ENCODE results near the gene NEK5. TPM values are rescaled to one million over a fixed set of nuclear protein-coding genes. Genes with fewer than 3 reads are reported as not detected.

The NEK5 gene
- total and polyA plus RNA-seq, 2 of the 8 experiments (the other 6 are each of a cell fraction or from before 2014, with no cell fraction given): 0.12 to 0.35 TPM

GRCh38 chr13:52136763-52137162 is 7.9 kb upstream of the NEK5 start:
- H2AFZ ChIP-seq (ENCODE audit: low read length): no peak overlapping the region
- H4K8ac ChIP-seq (ENCODE audit: extremely low read depth, insufficient read depth, low read length): no peak overlapping the region
- H3K9ac ChIP-seq (replicated peaks in 1 of 4; ENCODE audit: extremely low read depth in 1 of 4, low read depth in 3 of 4, low read length in 3 of 4): no peak overlapping the region
- no peak overlapping the region for H3K23ac ChIP-seq (ENCODE audit: insufficient read length)
- no peak overlapping the region for H3K4me3 ChIP-seq (ENCODE audit: extremely low read depth in 1 of 4, insufficient read depth in 2 of 4, low read depth in 3 of 4, low read length in 4 of 4)
- H2AK5ac ChIP-seq (ENCODE audit: low read depth, low read length): no peak overlapping the region
- no peak overlapping the region for H2BK120ac ChIP-seq (replicated peaks; ENCODE audit: low read depth, low read length)
- no peaks in the 10 kb centered on the region for H3K27me3 ChIP-seq (replicated peaks in 1 of 4; ENCODE audit: control insufficient read depth in 3 of 4, extremely low read depth in 1 of 4, insufficient read depth in 3 of 4, low read length in 3 of 4)
- H2BK15ac ChIP-seq (ENCODE audit: low read length): no peak overlapping the region
- no peak overlapping the region for H2BK12ac ChIP-seq (ENCODE audit: low read depth, low read length)
- FAIRE-seq (no peak), DNase-seq (ENCODE audit: low read depth in 1 of 2, low spot score in 2 of 2) (no peak)
- H3K79me2 ChIP-seq (ENCODE audit: control insufficient read depth in 1 of 2, insufficient read depth in 2 of 2, low read length in 2 of 2): no peaks in the 10 kb centered on the region
- H4K20me1 ChIP-seq (replicated peaks in 1 of 2; ENCODE audit: control insufficient read depth in 1 of 2, insufficient read depth in 2 of 2, low read length in 2 of 2): peaks cover 0 to 1% of the 10 kb centered on the region in 2 experiments
- no peaks in the 10 kb centered on the region for H3K9me3 ChIP-seq (ENCODE audit: insufficient read depth in 2 of 2, low read depth in 1 of 2, low read length in 1 of 2)
- H3K4ac ChIP-seq (replicated peaks; ENCODE audit: insufficient read length, low read depth, low read length): no peak overlapping the region
- H3K4me1 ChIP-seq (replicated peaks in 1 of 4; ENCODE audit: control insufficient read depth in 3 of 4, insufficient read depth in 4 of 4, low read length in 3 of 4): no peaks in the 10 kb centered on the region
- H3K27ac ChIP-seq (ENCODE audit: low read depth, low read length): no peak overlapping the region
- no peak overlapping the region for H3K4me2 ChIP-seq (ENCODE audit: insufficient read depth in 1 of 2, low read depth in 2 of 2, low read length in 2 of 2)
- H3K56ac ChIP-seq (replicated peaks; ENCODE audit: insufficient read length, low read depth, low read length): no peak overlapping the region
- no peaks in the 10 kb centered on the region for H3K79me1 ChIP-seq (ENCODE audit: low read depth, low read length)
- POLR2A ChIA-PET (ENCODE audit: partially characterized antibody): no interaction called here
- peaks cover 0 to 19% (median 3%) of the 10 kb centered on the region in 4 experiments; a peak in 6 of 8 replicates for H3K36me3 ChIP-seq (ENCODE audit: control insufficient read depth in 2 of 4, insufficient read depth in 4 of 4, low read length in 3 of 4)
- no peak overlapping the region for H2BK5ac ChIP-seq (ENCODE audit: low read depth, low read length)
- H4K5ac ChIP-seq (ENCODE audit: insufficient read length, low read depth, low read length): no peak overlapping the region
- CTCF ChIA-PET (ENCODE audit: partially characterized antibody): no interaction called here
- H3K18ac ChIP-seq (ENCODE audit: extremely low read depth, low read length): no peak overlapping the region
- H3K23me2 ChIP-seq (ENCODE audit: low read depth, low read length): no peaks in the 10 kb centered on the region
- no peak overlapping the region for H2BK20ac ChIP-seq (ENCODE audit: low read length)
- no peak overlapping the region for H3K14ac ChIP-seq (ENCODE audit: insufficient read length)
- TF ChIP-seq PHF8 (conservative IDR thresholded peaks at IDR 0.05; ENCODE audit: low read depth, low read length) (no peak), MAFK (IDR thresholded peaks at IDR 0.05; ENCODE audit: low read depth, low read length) (peak; percentile 65; the same call in 1 of the 2 replicates)
- H4K91ac ChIP-seq (replicated peaks; ENCODE audit: insufficient read length, low read length): no peak overlapping the region

Data from H1 (cell line).